Measurements from ENCODE around the gene EZR. TPM values are rescaled to one million over a fixed set of nuclear protein-coding genes. Genes with fewer than 3 reads are reported as not detected.

The EZR gene
- total and polyA plus RNA-seq, 2 donors (not counting 1 experiment from before 2014, with no cell fraction given) = 227 to 945 TPM

GRCh38 chr6:158816329-158816728 is 2.8 kb downstream of the EZR start:
- Mint-ChIP-seq H3K27me3 (no peaks in the 10 kb centered on the region), H3K9me3 (ENCODE audit: insufficient read depth) (no peaks in the 10 kb centered on the region), H3K4me3 (peak overlapping the region; percentile 88), H3K4me1 (peaks cover 58% of the 10 kb centered on the region), H3K27ac (peak overlapping the region; percentile 99)
- DNase-seq (no peak), ATAC-seq (ENCODE audit: low read depth) (no peak)
- H2AFZ ChIP-seq (ENCODE audit: insufficient read depth, low read depth, low read length, poor library complexity, severe bottlenecking) = no peak overlapping the region
- H3K27me3 ChIP-seq (replicated peaks in 1 of 4; ENCODE audit: control extremely low read depth in 1 of 4, control insufficient read depth in 3 of 4, insufficient read depth in 4 of 4, low read length in 3 of 4) = no peaks in the 10 kb centered on the region
- peaks cover 63% of the 10 kb centered on the region for H4K20me1 ChIP-seq (ENCODE audit: control insufficient read depth, insufficient read depth, low read length, poor library complexity, severe bottlenecking)
- H3K4me2 ChIP-seq (replicated peaks; ENCODE audit: low read depth, low read length, poor library complexity, severe bottlenecking) = peak overlapping the region; percentile 95
- CTCF ChIA-PET = interaction anchor here (1.0 to 2.0 kb wide), 4 partner anchors 13 to 53 kb away, joined by 3 to 21 read pairs (median 4); no protein-coding TSS in a partner anchor
- WGBS (ENCODE audit: insufficient coverage) = no CpG with 5 or more reads among the region's 5 CpGs
- POLR2A ChIA-PET = interaction anchor here (0.5 to 6.4 kb wide), 5 partner anchors 7 to 1356 kb away, joined by 3 to 162 read pairs (median 5); no protein-coding TSS in a partner anchor
- intact Hi-C loops (cut with micrococcal nuclease) = loop anchor here (2.0 to 5.0 kb wide), 2 partner anchors 14 to 226 kb away; partner anchors contain the start of gene TAGAP
- peaks cover 67% of the 10 kb centered on the region for H3K79me2 ChIP-seq (ENCODE audit: control insufficient read depth, insufficient read depth, low read length)
- peak overlapping the region; percentile 94 for H3K9ac ChIP-seq (ENCODE audit: low read length)
- H3K9me3 ChIP-seq (ENCODE audit: control extremely low read depth in 1 of 3, control insufficient read depth in 2 of 3, insufficient read depth in 1 of 3, low read length in 2 of 3) = peaks cover 0 to 10% (median 2%) of the 10 kb centered on the region in 3 donors
- TF ChIP-seq EZH2 (IDR thresholded peaks at IDR 0.05; ENCODE audit: borderline replicate concordance, insufficient read depth, low read depth, low read length, poor library complexity, severe bottlenecking) = no peak
- H3K27ac ChIP-seq (ENCODE audit: low read length in 2 of 2) = peak overlapping the region; percentile 96 to 99
- H3K36me3 ChIP-seq (replicated peaks in 1 of 2; ENCODE audit: control extremely low read depth in 1 of 2, control insufficient read depth in 1 of 2, extremely low read depth in 1 of 2, insufficient read depth in 2 of 2, low read length in 1 of 2) = peaks cover 4 to 64% of the 10 kb centered on the region in 2 experiments
- H3K4me1 ChIP-seq (ENCODE audit: control insufficient read depth in 2 of 2, insufficient read depth in 2 of 2, low read length in 2 of 2) = peaks cover 55 to 66% of the 10 kb centered on the region in 2 donors
- H3K4me3 ChIP-seq (ENCODE audit: control extremely low read depth in 1 of 5, extremely low read depth in 1 of 5, insufficient read depth in 1 of 5, low read depth in 2 of 5, low read length in 4 of 5) = peak overlapping the region; percentile 60 to 100 (median 88)

- H3K9me3 Mint-ChIP-seq (ENCODE audit: insufficient read depth) = no peaks in the 10 kb centered on the region
- intact Hi-C loops (cut with micrococcal nuclease) = loop anchor here (2.0 to 5.0 kb wide), 2 partner anchors 13 to 226 kb away; partner anchors contain the start of gene TAGAP
- WGBS (ENCODE audit: insufficient coverage) = no CpG with 5 or more reads among the region's 2 CpGs
- H3K79me2 ChIP-seq (ENCODE audit: control insufficient read depth, insufficient read depth, low read length) = peaks cover 72% of the 10 kb centered on the region
- DNase-seq (no peak), ATAC-seq (ENCODE audit: low read depth) (no peak)
- peak overlapping the region; percentile 95 for H3K4me2 ChIP-seq (replicated peaks; ENCODE audit: low read depth, low read length, poor library complexity, severe bottlenecking)
- CTCF ChIA-PET = interaction anchor here (1.0 to 2.0 kb wide), 3 partner anchors 12 to 53 kb away, joined by 3 to 21 read pairs (median 4); no protein-coding TSS in a partner anchor
- no peak overlapping the region for H2AFZ ChIP-seq (ENCODE audit: insufficient read depth, low read depth, low read length, poor library complexity, severe bottlenecking)
- peaks cover 60% of the 10 kb centered on the region for H3K4me1 Mint-ChIP-seq
- H3K4me3 Mint-ChIP-seq = peak overlapping the region; percentile 88
- no peaks in the 10 kb centered on the region for H3K27me3 ChIP-seq (replicated peaks in 1 of 4; ENCODE audit: control extremely low read depth in 1 of 4, control insufficient read depth in 3 of 4, insufficient read depth in 4 of 4, low read length in 3 of 4)
- peaks cover 59 to 70% of the 10 kb centered on the region in 2 donors for H3K4me1 ChIP-seq (ENCODE audit: control insufficient read depth in 2 of 2, insufficient read depth in 2 of 2, low read length in 2 of 2)
- POLR2A ChIA-PET = interaction anchor here (0.5 to 6.4 kb wide), 3 partner anchors 11 to 1356 kb away, joined by 3 to 162 read pairs (median 5); no protein-coding TSS in a partner anchor
- peak overlapping the region; percentile 92 for H3K27ac Mint-ChIP-seq
- peaks cover 66% of the 10 kb centered on the region for H4K20me1 ChIP-seq (ENCODE audit: control insufficient read depth, insufficient read depth, low read length, poor library complexity, severe bottlenecking)
- H3K9ac ChIP-seq (ENCODE audit: low read length) = peak overlapping the region; percentile 94
- H3K27me3 Mint-ChIP-seq = no peaks in the 10 kb centered on the region
- peaks cover 0 to 10% (median 2%) of the 10 kb centered on the region in 3 donors for H3K9me3 ChIP-seq (ENCODE audit: control extremely low read depth in 1 of 3, control insufficient read depth in 2 of 3, insufficient read depth in 1 of 3, low read length in 2 of 3)
- no peak for TF ChIP-seq CTCF (IDR thresholded peaks at IDR 0.05)
- TF ChIP-seq EZH2 (IDR thresholded peaks at IDR 0.05; ENCODE audit: borderline replicate concordance, insufficient read depth, low read depth, low read length, poor library complexity, severe bottlenecking) = no peak
- H3K4me3 ChIP-seq (ENCODE audit: control extremely low read depth in 1 of 5, extremely low read depth in 1 of 5, insufficient read depth in 1 of 5, low read depth in 2 of 5, low read length in 4 of 5) = peak overlapping the region; percentile 60 to 100 (median 88)
- H3K36me3 ChIP-seq (replicated peaks in 1 of 2; ENCODE audit: control extremely low read depth in 1 of 2, control insufficient read depth in 1 of 2, extremely low read depth in 1 of 2, insufficient read depth in 2 of 2, low read length in 1 of 2) = peaks cover 4 to 69% of the 10 kb centered on the region in 2 experiments
- peak overlapping the region; percentile 96 to 99 for H3K27ac ChIP-seq (ENCODE audit: low read length in 2 of 2)
These were observed 3.3 kb downstream of the EZR start for GRCh38 chr6:158815907-158816306.
